GM21737 (cell line): ENCODE results near the gene COL4A1.

Experiments
- ATAC-seq: cut with Tn5 transposase; IDR thresholded peaks from one replicate; pipeline ENCODE4 v1.9.1; 2021; ENCODE audit warnings: mild to moderate bottlenecking, moderate library complexity; ENCODE audit not compliant: unreplicated experiment

COL4A1 gene

DNA sequence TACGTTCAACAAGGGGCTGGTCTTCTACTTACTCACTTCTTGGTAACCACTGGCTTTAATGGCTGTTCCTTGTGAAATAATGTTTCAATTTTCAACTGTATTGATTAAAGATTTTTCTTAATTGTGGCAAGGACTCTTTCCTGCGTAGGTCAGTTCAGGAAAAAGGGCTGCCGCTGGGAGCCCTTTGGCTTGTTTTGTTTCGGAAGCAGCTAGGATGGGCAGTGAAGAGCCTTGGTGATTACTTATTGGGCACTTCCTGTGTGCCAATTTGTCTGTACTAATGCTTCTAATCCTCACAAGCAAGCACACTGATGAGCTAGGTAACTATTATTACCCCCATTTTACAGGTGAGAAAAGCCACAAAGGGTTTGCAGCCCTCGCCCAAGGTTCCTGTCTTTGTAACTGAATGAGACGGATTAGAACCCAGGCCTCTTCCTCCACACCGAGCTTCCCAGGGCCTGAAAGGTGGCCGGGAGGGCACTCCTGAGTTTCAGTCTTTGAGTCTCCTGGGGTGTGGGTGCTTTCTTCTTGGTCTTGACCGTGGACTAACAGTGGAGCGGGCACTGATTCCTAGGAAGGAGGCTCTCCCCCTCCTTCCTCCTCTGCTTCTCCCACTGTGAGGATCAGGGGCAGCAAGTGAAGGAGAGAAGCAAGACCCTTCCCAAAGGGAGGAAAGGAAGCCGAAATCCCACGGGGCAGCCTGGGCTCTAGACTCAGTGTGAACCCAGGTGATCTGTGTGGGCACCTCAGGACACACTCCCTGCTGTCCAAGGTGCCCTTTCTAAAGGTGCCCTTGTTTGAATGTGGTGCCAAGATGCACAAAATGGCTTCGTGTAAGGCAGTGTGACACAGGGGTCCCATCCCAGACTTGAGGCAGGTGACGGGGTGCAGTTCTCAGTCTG, 3.8 kb upstream of the COL4A1 start:
- ATAC-seq: no peak

DNA sequence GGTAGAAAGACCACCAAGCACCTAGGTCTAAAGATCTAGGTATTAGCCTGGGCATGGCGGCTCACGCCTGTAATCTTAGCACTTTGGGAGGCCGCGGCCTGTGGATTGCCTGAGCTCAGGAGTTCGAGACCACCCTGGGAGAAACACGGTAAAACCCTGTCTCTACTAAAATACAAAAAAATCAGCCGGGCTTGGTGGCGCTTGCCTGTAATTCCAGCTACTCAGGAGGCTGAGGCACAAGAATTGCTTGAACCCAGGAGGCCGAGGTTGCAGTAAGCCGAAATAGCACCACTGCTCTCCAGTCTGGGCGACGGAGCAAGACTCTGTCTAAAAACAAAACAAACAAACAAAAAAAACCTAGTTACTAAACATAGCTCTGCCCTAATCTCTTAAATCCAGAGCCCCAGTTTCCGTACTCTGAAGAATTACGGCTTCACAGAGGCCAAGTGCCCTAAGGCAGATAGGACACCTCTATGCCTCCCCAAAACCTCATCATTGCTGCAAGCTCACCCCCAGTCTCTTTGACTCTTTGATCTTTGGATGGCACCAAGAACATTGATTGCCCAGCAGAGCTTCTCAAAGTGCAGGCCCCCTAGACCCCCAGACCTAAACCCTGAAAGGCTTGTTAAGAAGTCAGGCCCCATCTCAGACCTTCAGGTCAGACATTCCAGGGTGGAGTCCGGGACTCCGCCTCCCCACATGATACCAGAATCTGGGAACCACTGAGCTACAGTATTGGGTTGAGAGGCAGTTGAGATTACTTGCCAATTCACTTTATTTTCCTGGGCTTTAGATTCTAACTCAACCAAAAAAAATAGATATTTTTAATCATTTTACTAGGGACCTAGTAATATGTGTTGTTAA, 2.9 kb upstream of the COL4A1 start:
- no peak for ATAC-seq

- ATAC-seq: no peak
Observed at GRCh38 chr13:110308656-110309359, 1.9 kb upstream of the COL4A1 start.

DNA sequence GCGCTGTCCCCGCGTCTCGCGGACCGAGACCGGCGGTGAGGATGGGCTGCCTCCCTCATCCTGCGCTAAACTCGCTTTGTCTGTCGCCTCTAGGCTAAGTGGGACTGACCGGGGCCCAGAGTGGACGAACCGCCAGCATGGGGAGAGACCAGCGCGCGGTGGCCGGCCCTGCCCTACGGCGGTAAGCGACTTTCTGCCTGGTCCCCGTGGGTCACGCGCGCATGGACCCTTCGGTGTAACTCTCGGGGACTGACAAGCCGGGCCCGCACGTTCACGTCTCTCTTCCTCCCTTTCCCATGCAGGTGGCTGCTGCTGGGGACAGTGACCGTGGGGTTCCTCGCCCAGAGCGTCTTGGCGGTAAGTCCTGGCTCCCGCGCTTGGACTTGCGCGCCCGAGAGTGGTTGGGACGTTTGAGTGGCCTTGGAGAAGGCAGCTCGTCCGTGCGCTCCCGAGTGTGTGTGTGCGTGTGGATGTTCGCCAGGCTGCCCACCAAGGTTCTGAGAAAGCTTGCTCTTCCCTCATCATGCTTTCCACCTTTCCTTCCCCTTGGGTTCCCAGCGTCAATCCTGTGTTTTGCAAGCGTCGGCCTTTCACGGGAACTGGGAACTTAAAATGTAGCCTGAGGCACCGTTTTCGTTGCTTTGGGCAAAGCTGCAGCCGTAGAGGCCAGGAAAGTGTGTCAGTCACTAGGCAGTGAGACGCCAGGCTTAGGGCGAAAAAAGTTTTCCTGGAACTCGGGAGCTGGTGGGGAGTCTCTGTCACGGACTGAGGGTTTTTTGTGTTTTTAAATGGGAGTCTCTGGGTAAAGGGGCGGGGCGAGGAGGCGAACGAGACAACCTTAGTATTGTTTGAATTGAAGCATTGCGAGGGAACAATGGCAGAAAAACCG, 1.1 kb upstream of the COL4A1 start:
- ATAC-seq: no peak

- ATAC-seq: no peak
Observed at GRCh38 chr13:110306340-110306959, 507 bp downstream of the COL4A1 start.

GRCh38 chr13:110305949-110306339, 1.0 kb downstream of the COL4A1 start:
- ATAC-seq: no peak

GRCh38 chr13:110305544-110305943, 1.4 kb downstream of the COL4A1 start:
- no peak for ATAC-seq

DNA sequence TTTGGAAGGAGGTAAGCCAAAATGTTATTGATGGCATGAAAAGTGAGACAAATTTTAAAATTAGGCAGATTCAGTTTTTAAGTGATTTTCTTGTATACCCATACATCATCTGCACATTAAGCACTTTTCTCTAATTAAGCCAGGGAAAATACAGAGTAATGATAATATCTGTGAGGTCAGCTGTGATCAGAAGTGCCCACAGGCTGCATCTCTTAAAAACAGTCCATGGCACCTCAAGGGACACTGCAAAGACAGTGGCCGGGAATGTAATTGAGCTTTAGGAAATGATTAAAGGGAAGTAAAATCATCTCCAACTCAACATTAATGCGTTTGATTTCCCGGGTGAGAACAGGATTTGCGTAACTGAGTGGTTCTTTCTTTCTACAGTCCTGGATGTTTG, 2.0 kb downstream of the COL4A1 start:
- ATAC-seq: no peak

DNA sequence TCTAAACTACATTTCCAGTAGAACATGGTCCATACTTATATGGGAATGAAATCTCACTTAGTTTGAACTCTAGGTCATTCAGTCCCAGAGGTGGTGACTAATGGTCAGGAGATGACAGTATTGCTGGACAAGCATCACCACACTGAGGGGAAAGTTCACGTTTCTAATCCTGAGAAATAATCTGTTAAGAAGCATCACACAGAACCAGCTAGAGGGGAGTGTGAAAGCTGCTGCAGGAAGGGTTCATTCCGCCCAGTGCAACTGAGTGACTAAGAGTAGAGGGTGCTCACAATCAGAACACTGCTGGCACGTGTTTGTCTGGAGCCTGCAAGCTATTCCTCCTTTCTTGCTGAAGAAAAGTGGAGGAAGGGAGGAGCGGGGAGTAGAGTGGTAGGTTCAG, 2.7 kb downstream of the COL4A1 start:
- ATAC-seq: no peak

GRCh38 chr13:110303644-110304043, 3.3 kb downstream of the COL4A1 start:
- ATAC-seq: no peak

DNA sequence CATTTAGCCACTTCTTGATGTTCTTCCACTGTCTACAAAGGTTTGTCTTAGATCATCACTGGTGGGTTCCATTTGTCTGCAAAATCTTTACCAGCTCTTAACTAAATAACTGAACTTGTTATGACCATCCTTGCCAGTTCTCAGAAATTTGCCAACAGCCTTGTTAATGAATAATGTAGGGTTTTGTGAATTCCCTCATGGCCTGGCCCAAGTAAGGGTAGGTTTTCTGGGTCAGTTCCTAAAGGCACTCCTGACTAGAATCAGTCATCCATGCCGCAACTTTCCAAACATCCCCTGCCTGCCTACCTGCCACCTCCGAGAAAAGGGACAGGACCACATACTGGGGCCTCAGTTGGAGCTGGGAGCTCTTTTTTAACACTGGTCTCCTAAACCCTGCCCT, 4.0 kb downstream of the COL4A1 start:
- no peak for ATAC-seq

- no peak for ATAC-seq
Observed at GRCh38 chr13:110301606-110302553, 5.1 kb downstream of the COL4A1 start.

GRCh38 chr13:110301083-110301482, 5.9 kb downstream of the COL4A1 start:
- ATAC-seq: no peak

DNA sequence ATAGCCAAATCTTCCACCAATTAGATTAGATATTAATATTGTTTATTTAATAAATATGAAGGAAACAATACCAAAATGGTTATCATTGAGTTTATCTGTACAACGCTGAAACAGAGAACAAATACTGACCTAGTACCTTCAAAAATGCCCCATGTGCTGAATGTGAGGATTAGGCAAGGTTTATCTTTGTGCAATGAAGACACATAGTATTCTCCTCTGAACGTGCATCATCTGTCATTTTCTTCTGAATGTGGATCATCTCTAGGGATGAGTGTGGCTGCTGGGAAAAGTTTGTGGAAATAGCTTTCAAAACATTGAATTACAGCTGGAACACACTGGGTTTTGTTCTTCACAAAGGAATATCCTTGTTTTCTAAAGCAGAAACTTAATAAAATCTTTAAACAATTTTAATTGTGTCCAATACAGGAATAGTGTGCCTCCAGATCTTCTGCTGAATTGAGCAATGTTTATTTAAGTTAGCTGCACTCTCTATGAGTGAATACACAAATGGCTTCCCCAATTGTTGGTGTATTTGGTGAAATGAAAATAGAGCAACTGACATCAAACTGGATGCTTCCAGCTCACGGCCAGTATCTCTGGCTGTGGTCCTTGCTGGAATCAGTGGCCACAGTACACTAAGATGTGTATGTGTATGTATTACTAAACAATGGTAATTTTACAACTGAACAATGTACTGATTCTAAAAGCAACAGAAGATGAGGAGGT, 6.7 kb downstream of the COL4A1 start:
- no peak for ATAC-seq

- no peak for ATAC-seq
Observed at GRCh38 chr13:110299283-110299840, 7.6 kb downstream of the COL4A1 start.

DNA sequence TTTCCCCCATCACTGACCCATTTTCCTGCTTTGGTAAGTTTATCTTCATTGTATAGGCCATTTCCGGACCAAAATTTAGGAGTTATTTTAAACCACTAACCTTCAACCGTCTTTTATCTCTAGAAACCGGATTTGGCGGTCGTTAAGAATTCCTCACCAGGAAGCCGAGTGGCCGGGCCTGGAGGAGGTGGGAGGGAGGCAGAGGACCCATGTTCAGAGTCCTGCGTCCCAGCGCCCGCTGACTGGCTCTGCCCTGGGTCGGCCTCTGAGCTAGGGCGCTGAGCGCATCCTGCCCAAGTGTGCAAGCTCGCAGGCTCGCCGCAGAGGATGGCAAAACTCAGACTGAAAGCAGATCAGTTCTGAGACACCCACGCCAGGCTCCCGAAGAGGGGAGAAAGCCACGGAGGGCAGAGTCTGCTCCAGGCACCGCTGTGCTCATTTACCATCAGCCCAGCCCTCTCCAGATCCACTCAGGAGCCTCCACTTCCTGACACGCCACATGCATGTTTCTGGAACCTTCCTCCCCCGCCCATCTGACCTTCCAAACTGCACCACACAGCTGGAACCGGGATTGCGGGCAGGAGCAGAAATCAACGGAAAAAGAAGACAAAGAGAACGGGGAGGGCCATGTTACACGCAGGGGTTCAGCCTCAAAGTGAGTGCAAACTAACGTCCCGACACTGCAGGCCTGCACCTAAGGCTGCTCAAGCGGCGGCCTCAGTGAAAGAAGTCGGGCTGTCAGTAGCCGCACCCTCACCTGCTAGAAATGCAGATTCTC, 8.3 kb downstream of the COL4A1 start:
- ATAC-seq: no peak
